CD4-positive, alpha-beta memory T cell (primary cell): Measurements from ENCODE around the gene SNX14. TPM values are rescaled to one million over a fixed set of nuclear protein-coding genes. Genes with fewer than 3 reads are reported as not detected.
A peak's percentile ranks its signal among the peaks of the same experiment; 100 is the strongest.

Experiments
- CTCF ChIA-PET: fragments of 350-600 bp; sonication (Branson Sonifier 250); formaldehyde crosslinking; loops from one replicate; lab custom pipeline; 2021; ENCODE audit warnings: inconsistent platforms; ENCODE audit not compliant: partially characterized antibody; lab: Charles Lee
- POLR2A ChIA-PET: fragments of 350-600 bp; sonication (Branson Sonifier 250); formaldehyde crosslinking; loops from one replicate; lab custom pipeline; 2021; ENCODE audit not compliant: partially characterized antibody; lab: Charles Lee
- DNase-seq, 5 donors: peaks; one replicate each; pipeline versions ENCODE4 v3.0.0 to v3.0.0-alpha.2; 2020 to 2022; ENCODE audit warnings: mixed read lengths in 1 of 5
- H3K27ac ChIP-seq: one replicate; pipeline ENCODE4 v1.7.0; 2013; ENCODE audit warnings: low read depth, low read length
- H3K27me3 ChIP-seq: 2 replicates; pipeline ENCODE4 v1.7.0; 2013; ENCODE audit warnings: mild to moderate bottlenecking, low read length, moderate library complexity; ENCODE audit not compliant: insufficient read depth
- H3K36me3 ChIP-seq: 2 replicates; pipeline ENCODE4 v1.7.0; 2013; ENCODE audit warnings: mild to moderate bottlenecking, low read length, moderate library complexity; ENCODE audit not compliant: insufficient read depth
- H3K4me1 ChIP-seq: 2 replicates; pipeline ENCODE4 v1.7.0; 2013; ENCODE audit warnings: mild to moderate bottlenecking, low read length, moderate library complexity; ENCODE audit not compliant: insufficient read depth
- H3K4me3 ChIP-seq, 2 donors: one replicate each; pipeline ENCODE4 v1.7.0; 2013; ENCODE audit warnings: low read length in 2 of 2, mild to moderate bottlenecking in 1 of 2
- H3K9me3 ChIP-seq, 2 donors: one replicate each; pipeline ENCODE4 v1.7.0; 2013; ENCODE audit warnings: low read length in 2 of 2, control low read depth in 1 of 2; ENCODE audit not compliant: control insufficient read depth in 1 of 2
- H3K27ac Mint-ChIP-seq, 7 donors: one replicate each; pipeline ENCODE4 v1.8.0; 2020 to 2021; ENCODE audit warnings: mixed read lengths in 7 of 7, mild to moderate bottlenecking in 6 of 7, inconsistent platforms in 3 of 7, moderate library complexity in 3 of 7
- H3K27me3 Mint-ChIP-seq, 2 donors: one replicate each; pipeline ENCODE4 v1.8.0; 2020 to 2021; ENCODE audit warnings: mixed read lengths in 2 of 2
- H3K36me3 Mint-ChIP-seq, 2 donors: one replicate each; pipeline ENCODE4 v1.8.0; 2020 to 2021; ENCODE audit warnings: mixed read lengths in 2 of 2, inconsistent platforms in 1 of 2, mild to moderate bottlenecking in 1 of 2
- H3K4me1 Mint-ChIP-seq, 4 donors: one replicate each; pipeline ENCODE4 v1.8.0; 2020 to 2021; ENCODE audit warnings: mixed read lengths in 4 of 4, mild to moderate bottlenecking in 1 of 4
- H3K4me3 Mint-ChIP-seq, 8 donors: one replicate each; pipeline ENCODE4 v1.8.0; 2020 to 2021; ENCODE audit warnings: mixed read lengths in 8 of 8, mild to moderate bottlenecking in 7 of 8, moderate library complexity in 6 of 8, inconsistent platforms in 3 of 8
- H3K9me3 Mint-ChIP-seq, 8 donors: one replicate each; pipeline ENCODE4 v1.8.0; 2020 to 2021; ENCODE audit warnings: mixed read lengths in 8 of 8, mild to moderate bottlenecking in 5 of 8, inconsistent platforms in 3 of 8, moderate library complexity in 1 of 8
- intact Hi-C: fragments of 100-400 bp; cut with micrococcal nuclease; formaldehyde crosslinking; loops from one replicate; pipeline ENCODE4 v1.15.1; 2023
- polyA plus RNA-seq, 2 donors: library from polyadenylated mRNA; unstranded; fragments of 300-500 nt; fragmentation: Illumina TruSeq; gene quantifications; one replicate each; pipeline ENCODE4 v1.2.3, GENCODE V29; 2021
- total RNA-seq, 2 experiments: library from RNA; stranded (reverse); gene quantifications; one replicate each; pipeline ENCODE4 v1.2.3, GENCODE V29; 2021

SNX14 gene
- total and polyA plus RNA-seq, 4 experiments from 2014 or later, result 42.6 to 70.3 (median 60.9) TPM

GRCh38 chr6:85493389-85493788 is 100.3 kb downstream of the SNX14 start:
- CTCF ChIA-PET, result interaction anchor here (2.6 kb wide), 1 partner anchor 11 kb away, joined by 13 read pairs; no protein-coding TSS in a partner anchor
- H3K36me3 ChIP-seq, result no peaks in the 10 kb centered on the region
- Mint-ChIP-seq H3K4me1 (peaks cover 0 to under 1% (median 0%) of the 10 kb centered on the region in 4 donors), H3K27me3 (no peaks in the 10 kb centered on the region), H3K4me3 (no peak overlapping the region), H3K36me3 (peaks cover 0 to 6% of the 10 kb centered on the region in 2 donors), H3K27ac (peak overlapping the region in 1 of 7 donors; percentile 8), H3K9me3 (peaks cover 2 to 22% (median 8%) of the 10 kb centered on the region in 8 donors)
- H3K4me3 ChIP-seq, result no peak overlapping the region
- no peaks in the 10 kb centered on the region for H3K4me1 ChIP-seq
- no peaks in the 10 kb centered on the region for H3K9me3 ChIP-seq
- no peak overlapping the region for H3K27ac ChIP-seq
- no peak for DNase-seq
- no peaks in the 10 kb centered on the region for H3K27me3 ChIP-seq
- intact Hi-C loops, result no loop called here
- POLR2A ChIA-PET, result no interaction called here

GRCh38 chr6:85490516-85491248 is 103.0 kb downstream of the SNX14 start:
- ChIA-PET POLR2A (no interaction called here), CTCF (interaction anchor here (1.5 to 2.6 kb wide), 2 partner anchors 8 to 136 kb away, joined by 5 to 13 read pairs; no protein-coding TSS in a partner anchor)
- Mint-ChIP-seq H3K9me3 (no peaks in the 10 kb centered on the region), H3K4me3 (no peak overlapping the region), H3K27me3 (no peaks in the 10 kb centered on the region), H3K4me1 (no peaks in the 10 kb centered on the region), H3K36me3 (no peaks in the 10 kb centered on the region), H3K27ac (no peak overlapping the region)
- no peak overlapping the region for H3K4me3 ChIP-seq
- no peaks in the 10 kb centered on the region for H3K27me3 ChIP-seq
- intact Hi-C loops, result no loop called here
- no peaks in the 10 kb centered on the region for H3K36me3 ChIP-seq
- H3K4me1 ChIP-seq, result no peaks in the 10 kb centered on the region
- no peaks in the 10 kb centered on the region for H3K9me3 ChIP-seq
- H3K27ac ChIP-seq, result no peak overlapping the region
- no peak for DNase-seq

DNA sequence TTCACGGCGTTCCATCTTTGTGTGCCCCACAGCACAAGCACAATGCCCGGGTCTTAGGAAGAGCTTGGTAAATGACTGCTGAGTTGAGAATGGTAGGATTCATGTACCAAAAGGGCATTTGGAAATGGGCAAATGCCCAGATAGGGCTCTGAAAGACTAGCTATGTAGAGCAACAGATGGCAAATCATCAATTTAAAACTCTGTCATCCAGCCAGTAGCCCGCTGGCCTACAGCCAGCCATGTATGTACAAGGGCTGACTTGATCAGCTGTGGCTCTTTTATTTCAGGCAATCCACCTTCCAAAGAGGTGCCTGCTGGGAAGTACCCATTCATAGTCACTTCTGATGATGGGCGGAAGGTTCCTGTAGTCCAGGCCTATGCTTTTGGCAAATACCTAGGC is 108.7 kb downstream of the SNX14 start:
- no peak overlapping the region for H3K27ac ChIP-seq
- no peaks in the 10 kb centered on the region for H3K27me3 ChIP-seq
- Mint-ChIP-seq H3K36me3 (no peaks in the 10 kb centered on the region), H3K9me3 (no peaks in the 10 kb centered on the region), H3K27me3 (peaks cover 1 to 9% of the 10 kb centered on the region in 2 donors), H3K4me3 (no peak overlapping the region), H3K4me1 (peaks cover 3 to 7% (median 6%) of the 10 kb centered on the region in 4 donors), H3K27ac (no peak overlapping the region)
- ChIA-PET POLR2A (interaction anchor here (0.6 kb wide), 1 partner anchor 185 kb away, joined by 4 read pairs; no protein-coding TSS in a partner anchor), CTCF (interaction anchor here (1.2 to 5.8 kb wide), 5 partner anchors 10 to 132 kb away, joined by 4 to 80 read pairs (median 10); no protein-coding TSS in a partner anchor)
- no peaks in the 10 kb centered on the region for H3K36me3 ChIP-seq
- no peaks in the 10 kb centered on the region for H3K9me3 ChIP-seq
- H3K4me3 ChIP-seq, result no peak overlapping the region
- intact Hi-C loops, result no loop called here
- H3K4me1 ChIP-seq, result peaks cover 5% of the 10 kb centered on the region
- DNase-seq, result no peak

DNA sequence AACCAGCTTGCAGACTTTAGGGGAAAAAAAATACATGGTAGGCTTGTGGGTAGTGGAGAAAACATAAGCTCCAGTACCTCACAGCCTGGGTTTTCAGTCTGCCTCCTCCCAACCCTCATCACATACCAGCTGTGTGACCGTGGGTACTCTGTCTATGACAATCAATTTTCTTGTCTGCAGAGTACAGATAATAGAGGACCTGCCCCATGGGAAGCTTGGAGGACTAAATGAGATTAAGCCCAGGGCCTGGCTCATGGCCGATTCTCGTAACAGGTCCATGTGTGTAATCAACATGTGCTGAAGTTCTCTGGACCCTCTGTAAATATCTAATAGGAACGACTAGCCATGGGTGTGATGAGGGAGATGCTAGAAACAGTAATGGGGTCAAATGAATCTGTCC is 109.8 kb downstream of the SNX14 start:
- POLR2A ChIA-PET, result no interaction called here
- Mint-ChIP-seq H3K27ac (no peak overlapping the region), H3K36me3 (no peaks in the 10 kb centered on the region), H3K9me3 (no peaks in the 10 kb centered on the region), H3K27me3 (peaks cover 1 to 9% of the 10 kb centered on the region in 2 donors), H3K4me3 (no peak overlapping the region), H3K4me1 (peaks cover 3 to 7% (median 6%) of the 10 kb centered on the region in 4 donors)
- H3K36me3 ChIP-seq, result no peaks in the 10 kb centered on the region
- no peaks in the 10 kb centered on the region for H3K27me3 ChIP-seq
- peaks cover 5% of the 10 kb centered on the region for H3K4me1 ChIP-seq
- no peaks in the 10 kb centered on the region for H3K9me3 ChIP-seq
- no peak for DNase-seq
- no peak overlapping the region for H3K27ac ChIP-seq
- CTCF ChIA-PET, result interaction anchor here (1.4 to 5.8 kb wide), 15 partner anchors 9 to 195 kb away, joined by 3 to 80 read pairs (median 9); no protein-coding TSS in a partner anchor
- no peak overlapping the region for H3K4me3 ChIP-seq
- intact Hi-C loops, result loop anchor here (1.0 kb wide), 2 partner anchors 34 to 129 kb away; partner anchors contain the start of gene NT5E

- H3K27me3 ChIP-seq, result no peaks in the 10 kb centered on the region
- H3K4me1 ChIP-seq, result peaks cover 5% of the 10 kb centered on the region
- H3K27ac Mint-ChIP-seq, result peak overlapping the region in 1 of 7 donors; percentile 24
- CTCF ChIA-PET, result interaction anchor here (0.6 to 5.8 kb wide), 40 partner anchors 8 to 195 kb away, joined by 3 to 80 read pairs (median 4); partner anchors contain the start of gene NT5E
- no peak overlapping the region for H3K27ac ChIP-seq
- peak; percentile 44 to 73 (median 61) for DNase-seq
- no peaks in the 10 kb centered on the region for H3K9me3 Mint-ChIP-seq
- H3K4me3 Mint-ChIP-seq, result no peak overlapping the region
- H3K36me3 ChIP-seq, result no peaks in the 10 kb centered on the region
- no peak overlapping the region for H3K4me3 ChIP-seq
- intact Hi-C loops, result loop anchor here (1.0 kb wide), 2 partner anchors 33 to 128 kb away; partner anchors contain the start of gene NT5E
- no peaks in the 10 kb centered on the region for H3K9me3 ChIP-seq
- POLR2A ChIA-PET, result interaction anchor here (0.9 to 1.1 kb wide), 3 partner anchors 33 to 195 kb away, joined by 3 to 5 read pairs (median 3); partner anchors contain the start of gene NT5E
- H3K27me3 Mint-ChIP-seq, result peaks cover 1 to 9% of the 10 kb centered on the region in 2 donors
- H3K36me3 Mint-ChIP-seq, result no peaks in the 10 kb centered on the region
- H3K4me1 Mint-ChIP-seq, result peaks cover 3 to 7% (median 6%) of the 10 kb centered on the region in 4 donors
Measured at GRCh38 chr6:85482905-85483700, 110.6 kb downstream of the SNX14 start.

DNA sequence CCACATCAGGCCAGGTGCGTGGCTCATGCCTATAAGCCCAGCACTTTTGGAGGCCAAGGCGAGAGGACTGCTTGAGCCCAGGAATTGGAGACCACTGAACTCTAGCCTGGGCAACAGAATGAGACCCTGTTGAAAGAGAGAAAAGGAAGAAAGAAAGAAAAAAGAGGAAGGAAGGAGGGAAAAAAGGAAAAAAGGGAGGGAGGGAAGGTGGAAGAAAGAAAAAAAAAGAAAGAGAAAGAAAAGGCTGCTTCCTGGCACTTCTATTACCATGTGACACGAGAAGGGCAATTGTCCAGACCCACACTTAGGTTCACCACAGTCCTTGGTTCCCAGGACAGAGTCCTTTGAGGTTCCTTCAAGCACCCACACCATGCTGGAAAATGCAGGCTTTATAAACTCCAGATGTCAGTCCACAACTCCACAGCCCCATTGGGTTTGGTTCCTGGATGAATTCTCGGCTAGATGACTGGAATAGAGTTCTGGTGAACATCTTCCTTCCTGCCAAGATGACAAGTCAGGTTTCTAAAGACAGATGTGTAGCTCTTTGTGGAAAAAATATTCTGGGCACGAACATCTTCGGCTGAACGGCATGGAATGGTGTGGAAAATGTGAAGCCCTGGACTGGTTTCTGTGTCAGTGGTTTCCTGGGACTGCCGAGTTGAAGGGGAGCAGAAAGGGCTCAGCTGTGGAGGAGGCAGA is 111.3 kb downstream of the SNX14 start:
- Mint-ChIP-seq H3K4me3 (no peak overlapping the region), H3K36me3 (no peaks in the 10 kb centered on the region), H3K9me3 (no peaks in the 10 kb centered on the region), H3K4me1 (peaks cover 3 to 7% (median 6%) of the 10 kb centered on the region in 4 donors), H3K27ac (no peak overlapping the region), H3K27me3 (peaks cover 1 to 9% of the 10 kb centered on the region in 2 donors)
- H3K27ac ChIP-seq, result no peak overlapping the region
- H3K36me3 ChIP-seq, result no peaks in the 10 kb centered on the region
- POLR2A ChIA-PET, result interaction anchor here (0.9 to 1.1 kb wide), 3 partner anchors 32 to 196 kb away, joined by 3 to 5 read pairs (median 3); partner anchors contain the start of gene NT5E
- no peaks in the 10 kb centered on the region for H3K9me3 ChIP-seq
- CTCF ChIA-PET, result interaction anchor here (0.6 to 5.8 kb wide), 38 partner anchors 9 to 196 kb away, joined by 3 to 80 read pairs (median 4); partner anchors contain the start of gene NT5E
- no peak overlapping the region for H3K4me3 ChIP-seq
- H3K4me1 ChIP-seq, result peaks cover 5% of the 10 kb centered on the region
- H3K27me3 ChIP-seq, result no peaks in the 10 kb centered on the region
- no peak for DNase-seq
- intact Hi-C loops, result no loop called here
